Cardiac septum (tissue), 1 donor: ENCODE measurements around the gene CMTM8. TPM values are rescaled to one million over a fixed set of nuclear protein-coding genes. Genes with fewer than 3 reads are reported as not detected.
"Not testable (repeated sequence)": the region's sequence is repeated elsewhere in the genome, so short reads cannot be mapped to it uniquely, and the experiment has no call there.

Experiments
- DNase-seq: peaks from one replicate; pipeline ENCODE4 v3.0.0-alpha.2; 2020; ENCODE audit warnings: low spot score
- intact Hi-C: fragments of 100-400 bp; cut with DNase I; formaldehyde crosslinking; loops from one replicate; pipeline ENCODE4 v1.14.0; 2022
- total RNA-seq: library from RNA; stranded (reverse); fragmentation: NEBNext Ultra II Directional; extraction: Animal tissue kit (Norgen Biotek cat#: 25700); gene quantifications from one replicate; pipeline ENCODE4 v1.2.1, GENCODE V29; 2021
- donor health status: DM: no; HTN: no; CAD: no.

CMTM8 gene
- total RNA-seq, 1 donor from 2014 or later, result 5.5 TPM

GRCh38 chr3:32360493-32360827, 122.0 kb downstream of the CMTM8 start:
- intact Hi-C loops, result no loop called here
- no peak for DNase-seq

DNA sequence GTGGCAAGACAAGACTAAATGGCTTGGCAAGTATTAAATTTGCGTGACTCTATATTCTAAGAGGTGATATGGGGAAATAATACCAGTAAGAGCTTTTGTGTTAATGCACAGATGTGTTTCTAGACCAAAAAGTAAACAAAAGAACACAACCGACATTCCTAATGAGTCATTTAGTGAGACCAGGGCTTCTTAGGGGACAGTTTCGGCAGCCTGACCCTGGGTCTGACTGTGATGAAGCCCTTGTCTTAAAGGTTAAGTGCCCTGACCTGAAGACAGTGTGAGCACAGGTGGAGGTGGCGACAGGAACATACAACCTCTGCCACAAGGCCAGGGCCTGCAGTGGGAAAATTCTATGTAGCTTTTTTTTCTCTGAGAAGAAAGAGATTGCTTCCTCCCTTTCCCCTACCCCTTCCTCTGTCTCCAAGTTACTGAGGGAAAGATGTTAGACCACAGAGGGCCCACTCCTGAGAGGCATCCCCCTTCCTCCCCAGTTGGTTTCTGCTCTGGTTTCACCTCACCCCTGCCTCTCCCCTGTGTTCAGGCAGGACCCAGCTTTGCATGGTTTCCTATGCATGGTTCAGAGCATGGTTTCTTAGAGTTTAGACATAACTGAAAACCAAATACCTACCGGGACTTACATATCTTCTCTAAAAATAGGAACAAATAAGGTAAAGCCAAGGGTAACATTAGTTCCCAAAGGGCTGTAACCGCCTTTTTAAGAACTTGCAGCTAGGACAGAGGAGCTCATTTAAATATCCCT, 128.3 kb downstream of the CMTM8 start:
- intact Hi-C loops, result no loop called here
- no peak for DNase-seq

- no peak for DNase-seq
- intact Hi-C loops, result no loop called here
Measured at GRCh38 chr3:32367442-32367841, 129.0 kb downstream of the CMTM8 start.

DNA sequence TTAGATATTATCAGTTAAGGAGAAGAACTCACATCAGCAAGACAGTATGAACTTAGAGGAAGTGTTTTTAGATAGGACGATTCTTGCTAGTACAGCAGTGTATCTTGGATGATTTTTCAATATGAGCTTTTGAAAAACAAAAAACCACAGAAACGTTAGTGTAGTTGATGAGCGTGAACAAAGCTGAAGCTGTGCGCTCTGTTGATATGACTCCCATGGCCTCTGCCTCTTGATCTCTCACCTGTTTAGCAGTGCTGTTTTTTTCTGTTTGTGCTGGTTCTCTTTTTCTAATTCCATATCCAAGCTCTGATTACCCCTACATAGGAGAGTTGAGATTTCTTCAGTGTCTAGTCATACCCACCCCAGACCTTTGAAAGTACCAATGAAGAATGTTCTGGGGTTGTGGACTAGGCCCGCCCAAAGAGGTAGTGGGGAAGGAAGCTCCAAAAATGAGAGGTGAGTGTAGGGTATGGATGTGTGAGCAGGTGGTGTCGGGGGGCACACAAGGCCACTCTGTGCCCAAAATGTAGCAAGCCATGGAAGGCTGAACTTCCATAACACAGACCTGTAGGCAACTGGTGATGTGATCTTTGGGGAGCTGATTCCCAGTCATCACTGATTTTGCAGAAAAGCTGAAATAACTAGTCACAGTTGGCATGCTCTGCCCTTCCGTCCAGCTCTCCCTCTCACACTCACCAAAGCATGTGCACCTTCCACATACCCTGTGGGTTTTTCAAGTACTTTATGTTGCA, 133.2 kb downstream of the CMTM8 start:
- intact Hi-C loops, result no loop called here
- DNase-seq, result no peak

DNA sequence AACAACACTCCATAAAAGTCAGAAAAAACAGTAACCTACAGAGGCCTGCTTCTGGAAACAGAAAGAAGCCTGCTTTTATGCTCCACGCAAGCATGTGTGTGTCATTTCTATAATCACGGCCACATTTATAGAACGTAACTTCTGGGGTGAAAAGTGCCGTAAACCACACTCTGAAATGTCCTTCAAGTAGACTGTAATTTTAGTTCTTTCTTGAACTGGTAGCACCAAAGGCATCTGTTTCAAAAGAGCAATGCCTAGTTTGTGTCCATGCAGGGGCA, 133.7 kb downstream of the CMTM8 start:
- intact Hi-C loops, result no loop called here
- DNase-seq, result no peak

DNA sequence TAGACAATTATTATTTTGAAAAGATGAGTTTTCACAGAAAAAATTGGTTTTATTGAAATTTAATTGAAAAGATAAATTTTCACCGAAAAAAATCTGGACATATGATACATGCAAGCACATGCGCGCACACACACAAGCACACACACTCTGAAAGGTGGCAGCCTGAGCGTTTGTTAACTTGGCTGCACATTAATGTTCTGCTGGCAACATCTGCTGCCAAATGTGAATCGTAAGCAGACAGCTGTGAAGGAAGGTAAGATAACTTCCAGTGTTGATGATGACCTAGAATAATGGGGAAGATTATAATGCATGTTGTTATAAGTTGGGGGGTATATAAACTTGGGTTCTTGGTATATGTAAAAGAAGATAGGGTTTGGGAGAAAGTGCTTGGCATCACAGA, 134.8 kb downstream of the CMTM8 start:
- intact Hi-C loops, result no loop called here
- DNase-seq, result no peak

DNA sequence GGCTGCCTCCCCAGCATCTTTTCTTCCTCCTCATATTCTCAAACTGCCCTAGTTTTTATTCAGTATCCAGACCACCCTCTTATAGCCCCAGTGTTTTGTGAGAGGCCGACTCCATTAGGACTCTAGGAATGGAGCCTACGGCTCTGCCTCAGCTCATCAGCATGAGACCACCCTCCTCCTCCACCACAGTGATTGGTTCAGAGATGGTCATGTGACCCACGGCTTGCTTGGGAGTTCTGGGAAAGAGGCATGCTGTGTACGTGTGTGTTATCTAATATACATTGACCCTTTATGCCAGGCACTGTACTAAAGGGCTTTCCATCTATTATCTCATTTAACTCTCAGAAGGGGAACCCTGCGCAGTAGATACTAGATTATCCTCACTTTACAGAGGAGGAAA, 135.4 kb downstream of the CMTM8 start:
- intact Hi-C loops, result no loop called here
- no peak for DNase-seq

- no peak for DNase-seq
- intact Hi-C loops, result loop anchor here (1.0 kb wide), 1 partner anchor 93 kb away; no protein-coding TSS in a partner anchor
Measured at GRCh38 chr3:32374788-32375595, 136.5 kb downstream of the CMTM8 start.

- no peak for DNase-seq
- intact Hi-C loops, result loop anchor here (1.0 kb wide), 1 partner anchor 93 kb away; no protein-coding TSS in a partner anchor
Measured at GRCh38 chr3:32375596-32375930, 137.1 kb downstream of the CMTM8 start.

- no peak for DNase-seq
Measured at GRCh38 chr3:32376115-32376514, 137.6 kb downstream of the CMTM8 start.

DNA sequence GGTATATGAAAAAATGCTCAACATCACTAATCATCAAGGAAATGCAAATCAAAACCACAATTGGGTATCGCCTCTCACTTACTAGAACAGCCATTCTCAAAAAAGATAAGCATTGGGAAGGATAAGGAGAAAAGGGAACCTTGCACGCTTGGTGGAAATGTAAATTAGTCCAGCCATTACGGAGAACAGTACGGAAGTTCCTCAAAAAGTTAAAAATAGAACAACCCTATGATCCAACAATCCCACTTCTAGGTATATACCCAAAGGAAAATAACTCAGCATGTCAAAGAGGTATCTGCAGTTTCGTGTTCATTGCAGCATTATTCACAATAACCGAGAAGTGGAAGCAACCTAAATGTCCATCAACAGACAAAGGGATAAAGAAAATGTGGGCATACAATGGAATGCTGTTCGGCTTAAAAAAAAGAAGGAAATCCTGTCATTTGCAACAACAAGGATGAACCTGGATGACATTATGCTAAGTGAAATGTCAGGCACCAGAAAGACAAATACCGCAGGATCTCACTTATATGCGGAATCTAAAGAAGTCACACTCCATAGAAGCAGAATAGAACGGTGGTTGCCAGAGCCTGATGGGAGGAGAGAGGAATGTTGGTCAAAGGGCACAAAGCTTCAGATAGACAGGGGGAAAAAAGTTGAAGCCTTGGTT, 141.5 kb downstream of the CMTM8 start:
- no peak for DNase-seq
- intact Hi-C loops, result no loop called here

More at GRCh38 chr3:32376115-32376514, 137.6 kb downstream of the CMTM8 start:
- intact Hi-C loops, result no loop called here

- intact Hi-C loops, result no loop called here
- DNase-seq, result no peak
Measured at GRCh38 chr3:32381922-32382321, 143.4 kb downstream of the CMTM8 start.

DNA sequence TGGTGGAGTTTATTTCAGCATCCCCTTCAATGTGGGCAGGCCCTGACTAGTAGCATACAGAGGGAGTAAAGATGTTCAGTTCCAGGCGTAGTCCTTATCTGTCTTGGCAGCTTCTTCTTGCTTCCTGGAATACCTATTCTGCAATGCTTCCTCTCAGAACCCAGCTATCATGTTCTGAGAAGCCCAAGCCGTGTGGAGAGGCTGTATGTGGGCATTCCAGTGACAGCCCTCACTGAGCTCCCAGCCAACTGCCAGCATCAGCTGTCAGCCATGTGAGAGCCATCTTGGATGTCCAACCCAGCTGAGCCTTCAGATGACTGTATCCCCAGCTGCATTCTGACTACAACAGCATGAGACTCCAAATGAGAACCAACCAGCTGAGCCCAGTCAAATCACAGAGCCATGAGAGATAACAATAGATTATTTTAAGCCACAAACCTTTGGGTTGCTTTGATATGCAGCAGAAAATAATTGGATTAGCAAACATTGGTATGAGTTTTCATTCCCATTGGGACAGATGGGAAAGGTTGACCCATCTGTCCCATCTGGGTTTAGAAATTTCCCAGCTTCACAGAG, 144.7 kb downstream of the CMTM8 start:
- DNase-seq, result no peak
- intact Hi-C loops, result no loop called here

- intact Hi-C loops, result no loop called here
- DNase-seq, result no peak
Measured at GRCh38 chr3:32384938-32385337, 146.5 kb downstream of the CMTM8 start.

- intact Hi-C loops, result no loop called here
- no peak for DNase-seq
Measured at GRCh38 chr3:32387512-32387911, 149.0 kb downstream of the CMTM8 start.

GRCh38 chr3:32389577-32389976, 151.1 kb downstream of the CMTM8 start:
- intact Hi-C loops, DNase-seq: not testable (repeated sequence)

GRCh38 chr3:32391643-32392535, 153.4 kb downstream of the CMTM8 start, which contains the start of gene CMTM7:
Gene CMTM7, plus strand, starts transcription at chr3:32391853. Its CDS starts 54 bp downstream, at chr3:32391907.
- DNase-seq, result peak; percentile 87
- intact Hi-C loops, result no loop called here

DNA sequence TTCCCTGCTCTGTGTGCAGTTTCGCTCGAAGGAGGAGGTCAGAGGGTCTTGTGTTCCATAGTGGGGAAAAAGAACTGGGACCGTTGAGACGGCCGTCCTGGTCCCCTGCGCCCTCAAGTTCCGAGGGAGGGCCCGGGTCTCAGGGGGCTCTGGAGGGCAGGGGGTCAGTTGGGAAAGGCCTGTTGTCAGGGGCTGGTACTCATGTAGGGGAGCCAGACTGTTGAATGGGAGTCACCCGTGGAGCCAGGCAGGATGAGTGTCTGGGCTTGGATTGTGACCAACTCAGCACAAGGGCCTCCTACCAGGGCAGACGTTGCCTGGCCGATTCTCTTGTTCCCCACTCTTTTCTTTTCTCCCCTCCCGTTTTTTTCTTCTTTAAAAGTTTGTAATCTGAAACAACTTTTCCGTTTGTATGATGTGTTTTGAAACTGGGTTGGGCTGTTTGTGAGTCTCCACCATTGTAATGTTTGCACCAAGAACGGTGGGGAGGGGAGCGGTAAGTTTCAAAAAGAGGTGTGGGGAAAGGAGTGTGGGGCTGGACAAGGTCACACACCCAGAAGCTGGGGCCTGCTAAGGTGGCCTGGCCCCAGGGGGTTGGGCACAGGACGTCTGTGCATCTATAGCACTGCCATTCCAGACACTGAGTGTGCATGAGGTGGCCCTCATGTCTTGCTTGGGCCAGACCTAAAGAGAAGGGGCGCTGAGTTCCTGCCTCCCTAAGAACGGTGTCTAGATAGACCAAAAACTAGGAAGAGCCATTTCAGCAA, 154.2 kb downstream of the CMTM8 start:
- DNase-seq, result no peak
- intact Hi-C loops, result no loop called here
